RKO (cell line): ENCODE measurements around the gene NPM1.

Experiments
- DNase-seq: peaks from one replicate; pipeline ENCODE4 v3.0.0-alpha.2; 2016; ENCODE audit warnings: low spot score

Gene NPM1

DNA sequence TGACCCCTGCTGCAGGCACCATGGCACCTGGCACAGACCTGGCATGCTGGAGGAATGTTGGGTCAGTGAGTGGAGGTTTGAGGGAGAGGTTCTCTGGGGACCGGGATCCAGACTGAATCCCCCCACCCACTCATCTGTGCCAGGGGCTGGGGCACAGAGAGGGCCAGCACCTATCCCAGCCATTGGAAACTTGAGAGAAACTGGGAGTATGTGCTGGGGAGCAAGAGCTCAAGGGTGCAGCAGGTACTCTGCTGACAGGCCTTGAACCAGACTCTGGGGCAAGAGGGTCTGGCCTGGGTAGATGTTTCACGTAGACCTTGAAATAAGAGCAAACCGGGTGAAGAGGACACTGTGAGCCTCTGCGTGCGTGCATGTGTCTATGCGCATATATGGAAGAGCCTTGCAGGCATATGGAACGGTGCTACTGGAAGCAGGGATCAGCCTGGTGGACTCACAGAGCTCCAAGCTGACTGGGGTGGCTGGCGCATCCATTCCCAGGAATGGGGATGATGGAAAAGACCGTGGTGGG, 40.6 kb downstream of the NPM1 start:
- DNase-seq: no peak

DNA sequence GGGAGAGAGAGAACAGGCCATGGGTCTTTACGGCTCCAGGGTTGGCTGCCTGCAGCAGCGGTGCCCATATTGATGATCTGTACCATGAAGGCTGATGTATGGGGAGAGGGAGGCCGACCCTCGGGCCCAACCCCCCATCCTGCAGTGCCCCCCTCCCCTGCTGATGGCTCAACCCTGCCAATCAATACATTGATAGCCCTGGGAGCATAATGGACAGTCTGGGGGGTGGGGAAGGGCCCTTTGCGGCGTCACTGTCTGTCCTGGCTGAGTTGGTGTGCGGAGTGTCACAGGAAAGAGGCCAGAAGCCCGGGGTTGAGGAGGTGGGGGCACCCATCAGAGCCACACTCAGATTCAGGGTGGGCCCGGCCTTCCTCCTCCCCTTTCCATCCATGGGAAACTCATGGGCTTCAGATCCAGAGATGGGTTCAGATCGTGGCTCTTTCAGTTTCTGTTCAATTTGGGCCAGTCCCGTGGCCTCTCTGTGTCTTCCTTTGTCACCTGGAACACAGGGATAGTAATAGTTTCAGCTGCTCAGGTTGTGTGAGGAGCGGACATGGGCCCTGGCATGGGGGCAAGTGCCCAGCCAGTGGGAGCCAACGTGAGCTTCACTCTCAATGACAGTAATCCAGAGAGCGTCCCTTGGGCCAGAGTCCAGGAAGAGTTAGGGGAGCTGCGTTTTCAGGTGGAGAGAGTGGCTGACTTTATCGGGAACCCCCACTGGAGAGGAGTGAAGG, 41.3 kb downstream of the NPM1 start:
- DNase-seq: no peak

DNA sequence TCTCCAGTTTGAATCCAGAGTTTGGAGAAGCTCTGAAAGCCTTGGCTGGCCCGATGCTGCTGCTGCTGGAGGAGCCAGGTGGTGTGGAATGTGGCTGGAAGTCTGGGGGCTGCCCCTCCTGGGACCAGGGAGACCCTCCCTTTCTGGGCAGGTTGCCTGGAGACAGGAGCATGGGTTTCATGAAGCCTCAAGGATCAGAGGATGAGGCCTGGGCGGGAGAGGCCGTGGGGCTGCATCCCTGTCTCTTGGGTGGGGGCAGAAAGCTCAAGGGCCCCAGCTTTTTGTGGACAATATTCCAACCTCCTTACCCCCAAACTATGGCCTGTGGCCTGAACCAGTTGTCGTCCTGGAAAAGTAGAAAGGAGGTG, 41.9 kb downstream of the NPM1 start:
- DNase-seq: no peak

DNA sequence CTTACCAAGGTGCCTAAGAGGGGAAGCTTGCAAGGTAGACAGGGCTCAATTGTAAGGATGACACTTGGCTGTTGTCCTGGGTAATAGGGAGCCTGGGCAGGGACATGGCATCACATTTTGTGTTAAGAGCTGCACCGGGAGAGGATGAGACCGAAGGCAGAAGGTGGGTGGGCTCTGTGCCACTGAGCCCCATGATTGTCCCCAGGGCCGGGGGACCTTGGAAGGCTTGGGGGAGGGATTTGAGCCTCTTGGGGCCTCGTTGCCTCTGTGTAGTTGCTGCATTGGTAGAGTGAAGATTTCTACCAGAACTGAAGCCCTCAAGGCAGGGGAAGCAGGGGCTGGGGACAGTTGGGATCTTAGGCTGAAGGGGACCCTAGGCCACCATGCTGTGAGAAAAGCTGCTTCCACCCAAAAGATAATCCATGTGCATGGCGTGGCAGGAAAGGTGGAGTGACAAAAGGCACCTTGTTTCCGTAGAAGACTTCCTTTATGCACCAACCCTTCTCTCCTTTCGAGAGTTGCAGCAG, 43.7 kb downstream of the NPM1 start:
- DNase-seq: no peak

DNA sequence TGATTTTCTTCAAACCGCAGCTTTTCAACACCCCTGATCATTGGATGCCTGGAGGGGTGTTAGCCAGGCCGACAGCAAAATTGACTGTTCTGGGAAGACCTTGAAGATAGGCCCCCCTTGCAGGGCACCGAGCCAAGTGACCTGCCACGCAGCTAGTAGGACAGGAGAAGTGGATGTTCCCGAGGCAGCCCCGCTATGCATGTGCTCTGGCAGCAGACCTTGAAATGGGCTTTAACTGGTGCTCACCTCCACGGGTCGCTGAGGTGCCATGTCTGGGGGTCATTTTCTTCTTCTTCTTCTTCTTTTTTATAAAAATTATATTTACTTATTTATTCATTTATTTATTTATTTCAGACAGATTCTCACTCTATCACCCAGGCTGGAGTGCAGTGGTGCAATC, 44.4 kb downstream of the NPM1 start:
- no peak for DNase-seq

DNA sequence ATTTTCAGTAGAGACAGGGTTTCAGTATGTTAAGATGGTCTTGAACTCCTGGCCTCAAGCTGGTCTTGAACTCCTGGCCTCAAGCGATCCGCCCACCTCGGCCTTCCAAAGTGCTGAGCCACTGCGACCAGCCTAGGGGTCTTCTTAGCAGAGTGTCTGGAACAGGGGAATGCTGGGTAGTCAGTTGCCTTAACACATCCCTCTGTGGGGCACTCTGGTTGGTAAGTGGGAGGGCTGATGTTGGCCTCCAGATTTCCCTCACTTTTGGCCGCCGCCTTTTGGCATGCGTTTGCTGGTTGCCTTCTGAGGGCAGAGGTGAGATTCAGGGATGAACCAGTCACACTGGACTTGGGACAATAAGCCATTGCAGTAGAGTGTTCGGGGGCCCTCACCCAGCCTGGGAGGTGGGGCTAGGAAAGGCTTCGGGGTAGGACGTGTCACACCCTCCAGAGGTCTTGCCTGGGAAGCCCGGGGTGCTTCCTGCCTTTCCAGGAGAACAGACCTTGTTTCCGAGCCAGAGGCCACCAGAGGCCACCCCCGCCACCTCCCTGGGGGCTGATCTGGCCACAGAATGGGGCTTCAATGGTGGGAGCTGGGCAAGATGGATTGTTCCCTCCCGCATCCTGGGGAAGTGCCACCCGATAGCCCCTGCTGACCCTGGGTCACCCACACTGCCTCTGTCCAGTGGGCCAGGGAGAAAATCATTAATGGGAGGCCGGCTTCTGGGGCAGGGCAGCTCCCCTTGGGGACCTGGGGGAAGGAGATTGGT, 45.1 kb downstream of the NPM1 start:
- DNase-seq: no peak

DNA sequence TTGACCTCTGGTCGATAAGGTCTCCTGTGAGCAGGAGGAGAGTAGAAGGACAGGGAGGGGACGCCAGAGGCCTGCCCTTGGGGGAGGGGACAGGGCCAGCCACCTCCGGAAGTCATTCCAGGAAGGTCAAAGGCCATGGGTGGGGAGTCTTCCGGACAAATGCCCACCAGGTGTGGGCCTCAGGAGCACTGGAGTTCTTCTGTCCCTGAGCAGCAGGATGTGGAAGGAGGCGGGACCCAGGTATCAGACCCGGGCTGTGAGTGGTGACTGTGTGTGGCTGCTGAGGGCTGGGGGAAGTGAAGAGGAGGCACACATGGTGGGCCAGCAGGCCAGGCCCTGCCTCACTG, 45.7 kb downstream of the NPM1 start:
- DNase-seq: no peak

DNA sequence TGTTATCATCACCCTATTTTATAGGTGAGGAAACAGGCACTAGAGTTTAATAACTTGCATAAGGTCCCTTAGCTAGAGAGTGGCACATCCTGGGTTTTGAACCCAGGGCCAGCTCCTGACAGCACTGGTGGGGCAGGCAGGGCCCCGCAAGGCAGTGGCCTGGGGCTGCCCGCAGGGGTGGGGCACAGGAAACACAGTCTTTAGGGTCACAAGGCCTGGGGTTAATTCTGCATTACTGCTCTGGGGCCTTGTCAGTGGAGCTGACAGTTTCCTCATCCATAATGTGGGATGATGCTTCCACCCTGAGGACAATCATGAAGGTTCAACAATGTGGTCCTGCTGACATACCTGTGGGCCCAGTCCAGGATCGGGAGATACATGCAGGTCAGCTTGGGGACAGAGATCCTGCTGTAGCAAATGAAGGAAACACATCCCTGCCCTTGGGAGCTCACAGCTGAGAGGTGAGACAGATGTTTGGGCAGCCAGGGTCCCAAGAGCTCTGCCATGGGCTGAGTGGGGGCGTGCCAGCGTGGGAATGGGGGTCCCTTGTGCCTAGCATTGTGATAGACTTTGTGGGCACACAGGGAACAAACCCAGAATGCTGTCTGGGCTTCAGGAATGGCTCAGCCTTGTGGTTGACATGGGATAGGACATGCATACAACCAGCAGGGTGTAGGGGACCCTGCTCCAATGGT, 46.5 kb downstream of the NPM1 start:
- no peak for DNase-seq

DNA sequence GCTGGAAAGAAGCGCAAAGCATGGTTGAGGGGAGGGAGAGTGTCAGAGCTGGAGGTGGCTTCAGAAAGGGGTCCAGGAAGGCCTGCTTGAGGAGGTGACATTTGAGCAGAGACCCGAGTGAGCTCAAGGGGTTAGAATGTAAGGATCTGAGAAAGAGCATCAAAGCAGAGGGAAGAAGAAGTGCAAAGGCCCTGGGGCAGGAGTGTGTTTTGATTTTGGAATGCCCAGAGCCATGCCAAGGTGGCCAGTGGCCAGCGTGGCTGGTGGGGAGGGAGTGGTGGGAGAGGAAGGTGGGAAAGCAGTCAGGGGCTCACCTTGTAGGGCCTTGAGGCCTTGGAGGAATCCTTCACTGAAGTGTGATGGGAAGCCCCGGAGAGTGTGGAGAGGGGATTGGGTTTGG, 47.2 kb downstream of the NPM1 start:
- no peak for DNase-seq

DNA sequence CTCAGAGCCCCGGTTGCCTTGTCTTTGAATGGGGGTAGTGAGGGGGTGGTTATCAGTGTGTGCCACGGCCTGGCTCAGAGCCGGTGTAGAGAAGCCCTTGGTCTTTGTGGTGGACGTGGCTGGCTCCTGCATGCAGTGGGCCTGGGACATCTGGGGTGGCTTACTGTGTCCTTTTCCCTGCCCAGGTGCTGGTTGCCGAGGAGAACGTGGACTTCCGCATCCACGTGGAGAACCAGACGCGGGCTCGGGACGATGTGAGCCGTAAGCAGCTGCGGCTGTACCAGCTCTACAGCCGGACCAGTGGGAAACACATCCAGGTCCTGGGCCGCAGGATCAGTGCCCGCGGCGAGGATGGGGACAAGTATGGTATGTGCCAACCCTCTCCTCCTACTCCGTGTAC, 48.3 kb downstream of the NPM1 start:
- no peak for DNase-seq

DNA sequence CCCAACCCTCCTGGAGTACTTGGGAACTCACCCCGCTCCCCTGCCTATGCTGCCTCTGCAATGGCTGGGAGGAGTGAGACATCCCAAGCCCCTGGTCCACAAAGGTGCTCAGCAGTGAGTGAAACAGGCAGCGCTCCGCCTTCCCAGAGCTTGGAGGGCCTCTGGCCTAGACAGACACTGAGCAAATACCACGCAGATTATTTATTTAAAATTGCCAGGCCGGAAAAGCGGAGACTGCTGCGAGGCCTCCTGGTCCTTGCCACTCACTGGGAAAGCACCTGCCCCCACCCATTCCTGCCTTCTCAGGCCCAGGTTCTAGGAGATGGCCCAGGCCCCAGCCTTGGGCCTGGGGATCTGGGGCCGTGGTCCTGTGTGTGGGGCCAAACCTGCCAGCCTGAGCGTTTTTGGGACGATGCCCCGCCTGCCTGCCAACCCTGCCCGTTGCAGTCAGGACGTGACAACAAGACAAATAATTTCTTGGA, 49.2 kb downstream of the NPM1 start:
- DNase-seq: no peak

DNA sequence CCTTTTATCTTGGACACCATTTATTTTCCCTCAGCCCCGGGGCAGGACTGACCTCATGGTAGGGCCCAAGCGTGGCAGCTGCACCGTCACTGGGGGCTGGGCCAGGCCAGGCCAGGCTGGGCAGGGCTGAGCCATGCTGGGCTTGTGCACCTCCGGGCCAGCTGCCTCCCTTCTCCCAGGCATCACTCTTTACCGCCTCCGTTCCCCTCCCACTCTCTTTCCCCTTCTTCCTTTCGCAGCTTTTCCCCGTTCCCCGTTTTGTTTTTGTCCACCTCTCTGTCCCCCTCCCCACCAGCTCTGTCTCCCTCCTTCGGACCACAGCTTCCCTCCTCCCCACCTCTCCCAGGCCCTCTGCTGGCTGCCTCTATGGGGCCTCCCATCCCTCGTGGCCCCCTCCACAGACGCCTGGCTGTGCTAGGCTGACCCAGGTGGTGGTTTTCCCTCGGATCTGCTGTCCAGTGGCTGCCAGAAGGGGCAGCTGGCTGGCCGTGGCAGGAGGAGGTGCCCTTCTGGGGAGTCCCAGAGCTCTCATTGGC, 49.7 kb downstream of the NPM1 start:
- no peak for DNase-seq

DNA sequence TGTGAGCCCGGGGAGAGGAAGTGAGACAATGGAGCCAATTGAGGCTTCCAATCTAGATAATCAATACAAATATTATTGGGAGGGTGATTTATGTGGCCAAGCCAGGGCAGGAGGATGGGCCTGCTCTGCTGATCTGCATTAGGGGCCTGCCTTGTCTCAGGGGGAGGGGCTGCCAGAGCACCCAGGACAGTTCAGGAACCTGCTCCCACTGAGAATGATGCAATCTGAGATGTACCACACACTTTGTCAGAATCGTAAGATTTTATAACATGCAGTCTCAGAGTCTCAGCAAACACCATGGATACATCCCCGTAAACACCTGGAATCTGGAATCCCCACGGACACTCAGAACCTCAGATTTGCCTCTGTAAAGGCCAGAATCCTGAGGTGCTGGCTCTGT, 51.1 kb downstream of the NPM1 start:
- no peak for DNase-seq

DNA sequence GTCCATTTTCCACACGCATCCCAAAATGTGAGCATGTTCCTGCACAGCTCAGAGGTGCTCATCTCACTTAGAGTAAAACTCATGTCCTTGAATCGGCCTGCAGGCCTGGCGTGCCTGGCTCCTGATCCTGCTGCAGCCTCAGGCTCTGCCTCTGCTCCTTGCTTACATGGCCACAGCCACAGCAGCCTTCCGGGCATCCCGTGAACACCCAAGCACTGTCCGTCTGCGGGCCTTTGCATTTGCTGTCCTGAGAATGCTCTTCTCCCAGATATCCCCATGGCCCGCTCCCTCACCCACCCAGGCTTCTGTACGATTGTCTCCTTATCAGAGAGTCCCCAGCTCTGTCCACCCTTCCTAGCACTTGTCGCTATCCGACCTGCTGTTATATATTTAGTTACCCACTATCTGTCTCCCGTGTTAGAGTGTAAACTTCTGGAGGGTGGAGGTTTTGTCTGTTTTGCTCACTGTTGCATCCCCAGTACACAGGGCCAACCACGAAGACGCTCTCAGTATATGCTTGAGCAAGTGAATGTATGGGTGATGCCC, 53.7 kb downstream of the NPM1 start:
- DNase-seq: no peak

DNA sequence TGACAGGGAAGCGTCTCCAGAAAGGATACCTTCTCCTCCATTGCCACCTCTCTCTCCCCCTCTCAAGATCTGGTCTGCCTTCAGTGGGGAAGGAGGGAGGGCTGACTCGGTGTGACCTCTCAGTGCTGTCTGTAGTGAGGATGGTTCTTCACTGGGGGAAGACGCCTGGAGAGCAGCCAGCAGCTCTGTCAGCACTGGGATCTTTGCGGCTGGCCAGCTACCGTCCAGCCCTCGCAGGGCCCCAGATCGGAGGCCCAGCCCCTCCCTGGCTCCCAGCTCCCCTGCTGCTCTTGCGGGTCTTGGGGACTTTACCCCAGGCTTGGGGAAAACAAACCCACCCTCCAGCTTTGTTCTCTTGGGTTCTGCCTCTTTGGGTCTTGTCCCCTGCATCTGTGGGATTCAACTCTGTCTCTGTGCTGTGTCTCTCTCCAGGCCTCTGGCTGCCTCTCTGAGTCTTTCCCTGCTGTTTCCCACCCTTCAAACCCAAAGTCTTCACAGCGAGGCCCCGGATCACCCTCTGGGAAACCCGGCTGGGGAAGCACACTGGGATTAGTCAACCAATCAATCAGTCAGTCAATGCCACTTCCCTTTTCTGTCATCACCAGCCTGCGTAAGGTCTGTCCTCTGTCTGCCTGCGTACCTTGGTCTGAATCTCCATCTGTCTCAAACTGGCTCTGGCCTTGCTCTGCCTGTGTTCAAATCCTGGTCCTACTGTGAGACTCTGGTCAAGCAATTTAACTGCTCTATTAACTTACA, 54.8 kb downstream of the NPM1 start:
- no peak for DNase-seq

DNA sequence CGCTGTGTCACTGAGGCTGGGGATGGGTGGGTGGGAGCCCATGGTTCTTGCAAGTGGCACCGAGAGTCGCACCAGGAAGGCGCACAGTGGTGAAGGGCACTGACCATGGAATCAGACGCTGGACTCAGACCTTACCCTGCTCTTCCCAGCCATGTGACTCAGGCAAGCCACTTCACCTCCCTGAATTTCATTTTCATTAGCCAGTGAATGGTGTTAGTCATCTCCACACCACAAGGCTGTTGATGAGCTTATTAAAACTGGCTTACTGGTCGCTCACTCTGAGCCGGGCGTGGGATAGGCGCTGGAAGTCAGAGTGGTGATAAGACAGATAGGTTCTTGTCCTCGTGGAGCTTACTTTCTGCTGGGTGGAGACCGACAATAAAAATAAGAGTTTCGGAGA, 56.9 kb downstream of the NPM1 start:
- peak; percentile 79 for DNase-seq

DNA sequence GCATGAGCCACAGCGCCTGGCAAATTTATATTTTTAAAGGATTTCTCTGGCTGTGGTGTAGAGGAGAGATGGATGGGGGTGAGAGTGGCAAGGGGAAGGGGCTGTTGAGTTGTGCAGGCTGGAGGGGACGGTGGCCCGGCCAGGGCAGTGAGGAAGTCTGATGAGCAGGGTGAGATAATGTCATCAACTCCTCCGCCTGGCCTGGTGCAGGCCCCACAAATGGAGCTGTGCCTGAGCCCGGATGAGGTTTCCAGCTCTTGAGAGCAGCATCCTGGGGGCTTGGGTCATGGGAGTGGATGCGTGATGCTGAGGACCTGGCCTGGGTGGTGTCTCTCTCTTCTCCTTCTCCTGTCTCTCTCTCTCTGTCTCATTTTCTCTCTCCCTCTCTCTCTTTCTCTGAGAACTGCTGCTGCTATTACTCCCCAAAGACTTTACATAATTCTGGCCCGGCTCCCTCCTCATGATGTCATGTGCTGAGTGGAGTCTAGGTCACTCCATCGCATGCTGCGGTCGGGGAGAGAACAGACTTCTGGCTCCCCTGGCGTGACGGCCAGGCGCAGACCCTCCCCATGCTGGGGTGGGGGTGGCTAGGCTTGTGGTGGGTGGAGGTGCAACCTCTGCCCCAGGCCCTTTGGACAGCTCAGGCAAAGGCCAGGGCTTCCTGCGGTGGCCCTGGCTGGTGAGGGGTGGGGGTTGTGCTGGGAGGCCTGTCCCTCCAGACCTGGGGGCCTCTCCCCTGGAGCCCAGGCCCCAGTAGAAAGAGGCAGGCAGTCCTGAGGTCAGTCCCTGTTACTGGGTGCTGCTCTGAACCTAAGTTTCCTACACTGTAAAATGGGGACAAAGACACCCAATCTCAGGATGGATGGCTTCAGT, 58.2 kb downstream of the NPM1 start:
- DNase-seq: no peak

DNA sequence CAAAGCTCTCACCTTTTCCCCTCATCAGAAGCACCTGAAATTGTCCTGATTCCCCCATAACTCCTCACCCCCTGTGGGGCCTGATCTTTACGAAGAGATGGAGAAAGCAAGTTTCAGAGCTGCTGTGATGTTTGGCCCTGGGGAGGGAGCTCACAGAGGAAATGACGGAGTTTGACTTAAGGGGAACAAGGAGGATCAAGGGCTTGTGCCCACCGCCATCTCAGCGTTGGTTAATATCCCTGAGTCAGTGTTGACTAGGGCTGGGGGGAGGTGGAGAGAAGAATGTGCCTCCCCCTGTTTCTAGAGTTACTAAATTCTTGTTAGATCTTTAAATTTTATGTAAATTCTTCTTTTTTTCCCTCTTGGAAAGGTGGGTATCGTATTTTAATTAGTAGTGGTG, 59.6 kb downstream of the NPM1 start:
- DNase-seq: no peak

DNA sequence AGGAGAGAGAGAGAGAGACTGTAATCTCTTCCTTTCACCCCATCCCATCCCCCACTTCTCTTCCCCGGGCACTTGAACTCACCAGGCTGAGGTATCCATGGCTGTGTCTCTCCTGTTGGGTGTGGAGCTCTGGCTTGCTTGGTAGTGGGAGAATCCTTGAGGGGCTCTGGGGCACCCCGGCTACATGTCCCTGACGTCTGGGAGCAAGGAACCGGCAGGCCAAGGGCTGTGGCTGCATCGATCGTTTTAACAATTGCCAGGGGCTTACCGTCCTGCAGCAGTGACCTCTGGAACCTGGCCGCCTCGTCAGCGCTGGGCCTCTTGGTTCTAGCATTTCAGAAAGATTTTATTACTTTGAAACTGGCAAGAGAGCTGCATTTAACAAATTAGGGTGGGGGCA, 61.8 kb downstream of the NPM1 start:
- DNase-seq: no peak
